DMS79 (cell line): Measurements from ENCODE around the gene GRID2IP.

ENCODE experiments used
- DNase-seq: peaks from one replicate; lab custom pipeline; 2025; lab: John Stamatoyannopoulos, UW

The GRID2IP gene

DNA sequence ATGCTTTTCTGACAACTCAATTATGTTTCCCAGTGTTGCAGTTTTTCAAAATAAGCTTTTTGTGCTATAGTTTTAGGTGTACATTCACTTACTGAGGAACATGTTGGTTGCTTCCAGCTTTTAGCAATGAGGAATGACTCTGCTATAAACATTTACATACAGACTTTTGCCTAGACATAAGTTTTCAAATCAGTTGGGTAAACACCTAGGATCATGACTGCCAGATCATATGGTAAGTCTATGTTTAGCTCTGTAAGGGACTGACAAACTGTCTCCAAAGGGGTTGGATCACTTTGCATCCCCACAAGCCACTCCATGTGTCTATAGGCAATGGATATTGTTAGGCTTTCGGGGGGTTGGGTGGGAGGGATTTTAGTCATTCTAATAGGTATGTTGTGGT, 10.8 kb upstream of the GRID2IP start:
- no peak for DNase-seq

DNA sequence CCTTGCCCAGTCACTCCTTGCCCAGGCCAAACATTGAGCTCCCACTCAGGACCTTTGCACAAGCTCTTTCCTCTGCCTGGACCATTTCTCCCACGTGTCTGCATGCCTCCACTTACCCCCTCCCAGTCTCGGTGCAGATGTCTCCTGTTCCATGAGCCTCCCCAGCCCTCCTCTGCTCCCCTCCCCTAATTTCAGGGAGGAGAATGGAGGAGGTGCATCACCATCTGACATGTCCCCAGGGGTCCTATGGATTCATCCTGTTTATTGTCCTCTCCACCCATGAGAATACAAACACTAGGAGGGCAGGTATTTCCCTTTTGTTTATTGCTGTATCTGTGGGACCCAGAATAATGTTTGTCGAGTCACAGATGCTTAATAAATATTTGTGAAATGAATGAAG, 8.6 kb upstream of the GRID2IP start:
- DNase-seq: no peak

DNA sequence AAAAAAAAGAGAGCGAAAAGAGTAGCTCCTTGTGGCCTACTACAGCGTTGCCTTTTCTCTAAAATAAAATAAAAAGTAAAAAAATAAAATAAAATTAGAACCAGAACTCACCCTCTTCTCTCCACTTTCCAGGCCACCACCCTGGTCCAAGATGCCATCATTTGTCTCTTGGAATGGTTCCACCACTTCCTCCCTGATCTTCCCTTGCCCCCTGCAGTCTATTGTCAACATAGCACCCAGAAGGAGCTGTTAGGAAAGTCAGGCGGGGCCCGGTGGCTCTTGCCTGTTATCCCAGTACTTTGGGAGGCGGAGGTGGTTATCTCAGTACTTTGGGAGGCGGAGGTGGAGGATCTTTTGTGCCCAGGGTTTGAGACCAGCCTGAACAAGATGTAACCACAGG, 7.6 kb upstream of the GRID2IP start:
- peak; percentile 11 for DNase-seq

DNA sequence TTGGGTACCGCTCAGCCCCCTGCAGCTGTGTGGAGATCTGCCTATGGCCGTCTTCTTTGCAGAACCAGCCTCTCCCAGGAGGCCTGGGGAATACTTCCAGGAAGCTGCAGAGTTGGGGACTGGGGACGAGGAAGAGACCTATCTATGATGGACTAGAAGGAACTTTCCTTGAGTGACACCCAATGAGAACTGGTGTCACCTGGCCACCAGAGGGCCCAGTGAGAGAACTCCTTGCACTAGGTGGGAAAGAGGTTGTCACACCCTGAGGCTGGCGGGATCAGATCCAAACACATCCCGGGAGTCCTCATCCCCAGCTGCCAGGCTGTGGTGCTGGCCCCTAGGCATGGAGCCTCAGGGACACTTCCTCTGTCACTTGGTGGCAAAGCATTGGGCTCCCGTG, 4.9 kb upstream of the GRID2IP start:
- no peak for DNase-seq

DNA sequence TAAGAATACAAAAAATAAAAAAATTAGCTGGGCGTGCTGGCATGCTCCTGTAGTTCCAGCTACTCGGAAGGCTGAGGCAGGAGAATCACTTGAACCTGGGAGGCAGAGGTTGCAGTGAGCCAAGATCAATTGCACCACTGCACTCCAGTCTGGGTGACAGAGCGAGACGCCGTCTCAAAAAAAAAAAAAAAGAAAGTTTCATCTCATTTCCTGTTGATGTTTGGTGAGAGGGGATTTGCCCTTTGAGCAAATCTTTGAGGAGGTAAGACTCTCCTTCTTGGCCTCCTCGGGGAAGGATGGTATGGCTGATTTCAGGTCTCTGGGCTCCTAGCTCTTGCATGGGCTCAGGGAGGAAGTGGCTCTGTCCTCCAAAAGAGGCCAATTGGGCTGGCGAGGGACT, 3.6 kb upstream of the GRID2IP start:
- no peak for DNase-seq

DNA sequence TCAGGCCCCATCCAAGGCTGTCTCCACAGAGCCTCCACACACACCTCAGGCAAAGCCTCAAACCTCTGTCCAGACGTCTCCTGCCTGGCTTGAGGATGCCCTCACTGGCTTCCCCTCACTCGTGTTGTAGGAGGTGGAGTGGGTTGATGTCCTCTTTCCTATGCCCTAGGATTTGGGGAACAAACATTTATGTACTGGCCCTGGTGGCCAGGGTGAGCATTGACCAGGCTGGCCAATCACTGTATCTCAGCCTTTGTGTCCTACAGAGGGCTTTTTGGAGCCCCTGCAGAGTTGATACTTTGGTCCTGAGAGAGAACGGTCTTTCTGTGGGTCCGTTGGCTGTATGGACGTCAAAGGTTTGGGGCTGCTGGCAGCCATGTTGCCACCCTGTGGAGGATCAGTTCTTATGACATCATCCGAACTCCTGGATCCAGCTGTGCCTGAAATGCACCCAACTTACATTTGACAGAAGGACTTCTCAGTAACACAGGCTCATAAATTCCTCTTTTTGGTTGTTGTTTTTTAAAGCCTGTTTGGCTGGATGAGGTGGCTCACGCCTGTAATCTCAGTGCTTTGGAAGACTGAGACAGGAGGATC, 2.3 kb upstream of the GRID2IP start:
- no peak for DNase-seq

DNA sequence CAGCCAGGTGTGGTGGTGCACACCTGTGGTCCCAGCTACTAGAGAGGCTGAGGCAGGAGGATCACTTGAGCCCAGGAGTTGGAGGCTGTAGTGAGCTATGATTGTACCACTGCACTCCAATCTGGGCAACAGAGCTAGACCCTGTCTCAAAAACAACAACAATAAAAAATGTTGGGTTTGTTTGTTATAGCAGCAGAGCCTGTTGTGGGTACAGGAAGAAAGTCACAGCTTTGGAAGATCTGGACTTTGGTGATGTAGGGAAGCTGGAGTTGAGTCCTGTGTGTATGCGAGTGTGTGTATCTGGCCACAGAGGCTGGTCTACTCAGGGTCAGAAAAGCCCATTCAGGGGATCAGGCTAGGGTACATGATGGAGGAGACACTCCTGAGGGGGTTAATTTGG, 3.9 kb downstream of the GRID2IP start:
- no peak for DNase-seq

DNA sequence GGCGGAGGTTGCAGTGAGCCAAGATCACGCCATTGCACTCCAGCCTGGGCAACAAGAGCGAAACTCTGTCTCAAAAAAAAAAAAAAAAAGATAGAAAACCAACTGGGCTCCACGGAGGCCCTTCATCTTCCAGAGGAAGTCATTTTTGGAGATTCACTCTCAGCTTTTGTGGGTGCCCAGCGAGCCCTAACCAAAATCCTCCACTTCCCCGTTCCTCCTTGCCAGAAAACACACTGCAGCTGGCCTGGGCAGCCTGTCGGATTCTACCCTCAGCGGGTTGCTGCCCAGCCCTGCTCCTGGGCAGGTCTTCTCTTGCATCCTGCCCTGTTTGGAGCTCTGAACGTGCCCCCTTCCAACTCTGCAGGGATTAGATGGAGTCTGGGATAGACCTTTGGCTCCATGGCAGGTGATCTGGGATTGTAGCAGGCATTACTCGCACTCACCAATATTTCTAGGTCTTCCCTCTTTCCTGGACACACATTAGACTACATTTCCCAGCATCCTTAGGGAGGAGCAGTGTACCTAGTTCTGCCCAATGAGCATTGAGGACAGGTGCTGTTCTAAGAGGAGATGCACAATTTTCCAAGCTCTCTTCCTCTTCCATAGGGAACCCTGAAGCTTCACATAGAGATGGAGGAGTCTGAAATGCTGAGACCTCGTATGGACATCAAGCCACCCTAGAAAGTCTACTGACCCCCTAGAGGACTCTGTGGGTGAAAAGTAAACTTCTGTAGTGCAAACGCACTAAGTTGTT, 4.6 kb downstream of the GRID2IP start:
- DNase-seq: no peak

DNA sequence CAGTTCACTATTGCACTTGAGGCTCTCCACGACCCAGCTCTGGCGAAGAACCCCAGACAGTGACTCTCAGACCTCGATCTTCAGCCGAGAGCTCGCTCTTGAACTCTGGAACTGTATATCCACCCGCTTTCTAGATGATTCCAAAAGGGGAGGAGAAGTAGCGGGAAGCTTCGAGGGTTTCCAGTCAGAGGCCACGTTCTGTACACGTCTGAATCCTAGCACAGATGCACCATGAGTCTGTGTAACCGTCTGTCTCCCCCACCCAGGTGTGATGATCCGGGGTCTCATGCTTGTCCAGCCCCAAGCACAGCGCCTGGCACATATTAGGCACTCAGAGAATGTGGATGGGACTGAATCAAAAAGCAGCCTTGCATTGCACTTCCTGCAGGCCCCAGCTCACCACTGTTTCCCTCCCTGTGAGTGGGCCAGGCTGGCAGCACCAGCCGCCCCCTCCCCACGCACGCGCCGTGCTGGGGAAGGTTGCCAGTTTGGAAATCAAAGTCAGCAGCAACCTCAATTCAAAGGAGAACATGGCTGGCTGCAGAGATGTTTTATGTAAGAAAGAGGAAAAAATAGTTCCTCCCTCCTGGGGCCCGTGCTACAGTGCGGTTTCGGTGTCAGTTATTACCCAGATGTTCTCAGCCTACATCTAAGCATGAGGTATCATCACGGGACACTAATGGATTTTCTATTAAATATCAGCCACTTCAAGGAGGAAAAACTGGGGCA, 5.7 kb downstream of the GRID2IP start:
- DNase-seq: no peak

DNA sequence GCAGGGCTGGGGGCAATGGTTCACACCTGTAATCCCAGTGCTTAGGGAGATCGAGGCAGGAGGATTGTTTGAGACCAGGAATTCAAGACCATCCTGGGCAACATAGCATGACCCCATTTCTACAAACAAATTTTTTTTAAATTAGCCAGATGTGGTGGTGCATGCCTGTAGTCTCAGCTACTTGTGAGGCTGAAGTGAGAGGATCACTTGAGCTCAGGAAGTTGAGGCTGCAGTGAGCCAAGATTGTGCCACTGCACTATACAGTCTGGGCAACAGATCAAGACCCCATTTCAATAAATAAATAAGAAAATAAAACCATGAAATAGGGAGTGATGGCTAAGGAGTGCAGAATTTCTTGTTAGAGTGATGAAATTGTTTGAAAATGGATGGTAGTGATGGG, 8.9 kb downstream of the GRID2IP start:
- DNase-seq: no peak

DNA sequence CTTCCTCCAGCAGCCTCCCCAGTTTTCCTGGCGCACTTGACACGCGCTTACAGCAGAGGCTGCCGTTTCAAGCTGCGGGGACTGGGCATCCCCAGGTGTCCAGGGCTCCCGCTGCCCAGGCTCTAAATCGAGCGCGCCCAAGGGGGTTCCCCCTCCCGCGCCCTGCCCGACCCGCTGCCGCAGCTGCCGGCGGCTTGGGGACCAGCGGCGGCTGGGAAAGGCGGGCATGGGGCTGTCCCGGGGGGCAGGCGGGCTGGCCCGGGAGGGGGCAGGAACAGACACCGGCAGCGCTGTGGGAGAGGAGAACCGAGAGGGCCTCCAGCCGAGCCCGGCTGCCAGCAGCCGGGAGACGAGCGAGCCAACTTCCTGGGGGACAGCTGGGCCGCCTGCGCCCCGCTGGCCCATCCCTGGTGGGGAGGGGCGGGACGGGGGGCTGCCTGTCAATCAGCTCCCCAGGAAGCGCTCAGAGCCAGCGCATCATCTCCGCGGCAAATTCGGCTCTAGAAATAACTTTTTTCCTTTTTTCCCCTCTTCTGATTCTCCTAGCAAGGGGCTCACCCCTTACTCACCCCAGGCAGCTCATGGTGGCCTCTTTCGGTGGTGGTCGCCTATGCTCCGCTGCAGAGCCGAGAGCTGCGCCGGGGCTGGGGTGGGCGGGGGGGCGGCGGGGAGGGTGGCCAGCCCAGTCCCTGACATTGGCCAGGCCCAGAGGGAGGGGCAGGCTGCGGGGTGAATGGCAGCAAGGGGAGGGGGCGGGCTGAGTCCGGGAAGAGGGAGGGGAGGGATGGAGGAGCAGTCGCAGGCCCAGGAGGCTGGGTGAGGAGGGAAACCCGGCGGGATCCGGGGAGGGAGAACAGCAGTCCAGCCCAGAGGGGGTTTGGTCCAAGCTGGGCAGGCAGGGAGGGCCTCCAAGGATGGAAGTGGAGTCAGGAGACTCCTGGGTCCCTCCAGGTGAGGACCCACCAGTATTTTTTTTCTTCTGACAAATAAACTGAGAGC, 14.7 kb downstream of the GRID2IP start:
- DNase-seq: no peak

DNA sequence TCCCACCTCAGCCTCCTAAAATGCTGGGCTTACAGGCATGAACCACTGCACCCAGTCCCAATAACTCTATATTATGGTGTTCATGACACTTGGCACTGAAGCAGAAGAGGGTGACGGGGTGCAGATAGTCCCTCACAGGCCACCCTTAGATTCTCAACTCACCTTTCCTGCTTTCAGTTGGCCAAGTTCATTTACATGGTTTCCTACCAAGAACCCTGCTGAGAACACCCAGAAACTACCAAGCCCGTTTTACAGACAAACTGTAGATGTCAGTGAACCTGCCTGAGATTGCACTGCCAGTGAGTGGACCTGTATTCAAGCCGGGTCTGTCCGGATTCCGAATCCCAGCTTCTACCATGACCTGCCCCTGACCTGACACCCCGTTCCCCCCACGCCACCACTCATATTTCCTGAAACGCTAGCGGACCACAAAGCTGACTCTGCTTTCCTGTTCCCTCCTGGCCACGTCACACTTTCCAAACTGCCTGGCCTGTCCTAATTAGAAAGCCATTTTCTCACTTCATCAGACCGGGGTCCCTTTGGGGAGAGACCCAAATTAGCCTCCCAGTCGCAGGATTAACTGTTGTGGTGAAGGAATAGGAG, 17.3 kb downstream of the GRID2IP start:
- no peak for DNase-seq

DNA sequence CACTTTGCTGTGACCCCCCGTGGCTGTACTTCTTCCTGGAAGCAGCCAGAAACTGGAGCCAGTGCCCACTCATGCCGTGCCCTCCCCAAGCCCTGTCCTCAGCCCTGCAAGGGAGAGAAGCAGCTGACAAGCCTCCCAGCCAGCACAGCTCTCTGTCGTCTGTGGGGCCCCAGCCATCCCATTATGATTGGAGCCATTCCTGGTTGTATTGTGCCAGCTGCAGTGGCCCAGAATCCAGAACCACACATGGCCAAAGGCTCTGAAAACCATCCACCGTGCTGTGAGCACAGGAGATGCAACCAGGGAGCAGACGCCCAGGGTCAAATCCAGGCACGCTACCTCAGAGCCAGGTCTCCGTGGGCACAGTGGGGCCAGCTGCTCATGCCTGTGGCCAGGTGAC, 18.7 kb downstream of the GRID2IP start:
- no peak for DNase-seq

DNA sequence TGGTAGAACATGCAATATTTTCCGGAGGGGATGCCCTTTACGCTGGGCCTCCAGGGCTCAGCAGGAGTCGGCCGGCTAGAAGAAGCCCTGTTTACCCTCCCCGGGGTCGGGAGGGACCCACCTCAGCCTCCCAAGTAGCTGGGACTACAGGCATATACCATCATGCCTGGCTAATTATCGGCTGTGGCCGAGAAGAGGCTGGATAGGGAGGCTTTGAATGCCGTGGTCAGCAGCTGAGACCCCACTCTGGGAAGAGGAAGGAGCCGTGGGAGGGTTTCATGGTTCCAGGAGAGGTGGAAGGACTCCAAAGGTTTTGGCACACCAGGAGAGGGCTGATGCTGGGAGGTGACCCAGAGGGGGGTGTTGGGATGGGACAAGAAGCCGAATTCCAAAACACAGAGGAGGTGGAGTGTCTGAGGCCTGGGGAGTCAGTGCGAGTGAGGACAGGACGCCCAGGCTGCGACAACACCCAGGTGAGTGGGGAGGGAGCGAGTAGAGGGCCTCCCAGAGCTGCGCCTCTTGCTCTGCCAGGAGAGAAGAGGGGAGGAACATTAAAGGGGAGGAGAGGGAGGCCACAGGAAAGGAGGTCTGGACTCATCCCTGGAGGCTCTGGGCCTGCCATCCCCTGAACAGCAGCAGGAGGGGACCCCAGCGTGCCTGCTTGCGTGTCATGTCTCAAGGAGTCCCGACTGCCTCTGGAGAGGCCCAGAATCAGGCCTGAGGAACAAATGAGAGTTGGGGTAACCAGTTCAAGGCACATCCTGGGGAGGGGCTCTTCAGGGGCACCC, 19.6 kb downstream of the GRID2IP start:
- DNase-seq: no peak

DNA sequence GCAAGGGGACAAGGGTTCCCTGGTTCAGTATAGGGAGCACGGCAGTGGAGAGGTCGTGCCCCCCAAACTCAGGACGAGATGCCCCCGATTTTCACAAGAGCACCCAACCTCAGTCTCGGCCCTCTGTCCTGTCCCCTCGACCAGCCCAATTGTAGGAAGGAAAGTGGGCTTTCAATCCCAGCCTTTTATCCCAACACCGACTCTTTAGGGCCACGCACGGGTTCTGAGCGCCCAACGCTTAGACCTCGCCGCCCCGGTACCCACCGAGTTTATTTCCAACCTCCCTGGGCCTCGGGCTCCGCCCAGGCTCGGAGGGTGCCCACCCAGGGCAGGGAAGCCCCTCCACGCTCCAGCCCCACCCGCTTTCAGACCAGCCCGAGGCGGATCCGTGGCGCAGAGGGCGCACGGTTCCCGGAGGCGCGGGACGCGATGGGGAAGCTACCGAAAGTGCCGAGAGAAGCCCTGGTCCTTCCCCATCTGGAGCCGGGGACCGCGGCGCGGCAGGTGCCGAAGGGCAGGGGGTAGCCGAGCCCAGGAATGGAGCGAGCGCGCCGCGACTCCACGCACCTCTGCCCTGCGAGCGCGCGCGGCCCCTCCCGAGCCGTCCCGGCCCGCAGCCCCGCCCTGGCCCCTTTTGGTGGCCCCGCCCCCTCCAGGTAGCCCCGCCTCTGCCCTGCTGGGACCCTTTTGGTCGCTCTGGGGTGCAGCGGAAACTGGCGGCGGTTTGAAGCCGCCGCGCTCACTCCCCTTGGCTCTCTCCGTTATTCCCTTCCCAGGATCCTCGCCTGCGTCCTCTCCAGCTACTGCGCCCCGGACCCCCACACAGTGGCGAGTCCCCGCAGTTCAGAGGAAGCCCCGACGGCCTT, 20.4 kb downstream of the GRID2IP start:
- no peak for DNase-seq

DNA sequence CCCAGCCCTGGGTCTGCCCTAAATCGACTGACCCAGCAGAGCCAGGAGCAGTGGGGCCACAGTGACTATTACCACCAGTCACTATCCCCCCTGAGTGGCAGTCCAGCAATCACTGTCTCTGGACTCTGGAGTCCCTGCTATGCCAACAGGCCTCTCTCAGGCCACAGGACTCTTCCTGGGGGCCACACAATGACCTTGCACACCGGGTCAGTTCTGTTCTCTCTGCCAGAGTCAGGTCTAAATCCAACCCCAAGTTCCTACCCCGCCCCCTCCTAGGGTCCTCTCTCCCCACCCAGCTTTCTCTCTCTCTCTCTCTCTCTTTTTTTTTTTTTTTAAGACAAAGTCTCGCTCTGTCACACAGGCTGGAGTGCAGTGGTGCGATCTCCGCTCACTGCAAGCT, 21.6 kb downstream of the GRID2IP start:
- DNase-seq: no peak

DNA sequence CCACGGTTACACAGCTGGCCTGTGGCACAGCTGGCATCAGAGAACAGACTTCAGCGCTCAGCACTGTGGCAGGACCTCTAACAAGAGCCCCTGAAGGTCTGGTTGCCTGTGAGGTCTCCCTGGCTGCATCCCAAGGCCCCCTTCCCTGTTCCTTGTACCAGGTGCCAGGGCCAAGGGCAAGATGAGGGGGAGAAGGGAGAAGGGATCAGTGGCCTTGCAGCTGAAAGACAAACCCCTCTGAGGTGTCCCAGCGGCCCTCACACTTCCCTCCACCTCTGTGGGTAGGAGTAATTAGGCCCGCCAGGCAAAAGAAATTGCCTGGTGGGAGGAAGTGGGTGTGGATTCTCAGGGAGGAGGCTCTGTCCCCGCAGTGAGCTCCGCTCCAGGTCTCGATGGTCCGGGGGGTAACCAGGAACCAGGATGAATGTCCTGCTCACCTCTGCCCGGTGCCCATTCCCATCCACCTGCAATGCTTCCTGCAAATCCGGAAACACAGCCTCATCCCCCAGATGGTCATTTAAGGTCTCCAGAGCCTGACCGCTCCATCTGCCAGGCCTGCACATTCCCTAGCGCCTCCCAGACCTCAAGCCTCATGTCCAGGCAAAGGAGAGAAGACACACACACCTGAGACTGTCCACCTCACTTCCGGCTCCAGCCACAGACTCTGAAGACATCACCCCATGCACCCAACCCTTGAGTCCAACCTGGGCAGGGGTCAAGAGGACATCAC, 22.7 kb downstream of the GRID2IP start:
- no peak for DNase-seq

DNA sequence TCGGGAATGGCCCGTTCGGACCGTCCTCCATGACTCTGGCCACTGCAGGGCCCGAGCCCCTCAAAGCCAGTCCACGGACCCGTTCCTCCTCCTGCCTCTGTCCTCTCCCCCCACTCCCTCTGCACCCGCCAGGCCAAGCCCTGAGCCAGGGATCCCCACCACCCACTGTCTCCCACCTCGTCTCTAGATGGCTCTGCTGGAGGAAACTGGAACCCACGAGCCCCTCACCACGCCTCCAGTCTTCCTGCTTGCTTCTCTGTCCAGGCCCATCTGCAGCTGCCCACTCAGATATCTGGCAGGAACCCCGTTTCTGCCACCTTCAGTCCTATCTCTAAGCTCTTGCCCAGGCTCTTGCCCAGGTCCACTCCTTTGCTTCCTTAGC, 24.3 kb downstream of the GRID2IP start:
- no peak for DNase-seq
